Esophagus muscularis mucosa (tissue), 4 donors: ENCODE results near the gene TMEM88. TPM values are rescaled to one million over a fixed set of nuclear protein-coding genes. Genes with fewer than 3 reads are reported as not detected.
A peak's percentile ranks its signal among the peaks of the same experiment; 100 is the strongest.

ENCODE experiments used
- DNase-seq: peaks from one replicate; pipeline ENCODE4 v3.0.0-alpha.2; 2017; ENCODE audit errors: extremely low spot score
- H3K27ac ChIP-seq, 4 donors: fragments of 200-600 bp; sonication (generic); replicated peaks in 1 of 4; 1 replicate in 3 of 4; 2 replicates in 1 of 4; pipeline ENCODE4 v1.5.1; 2016 to 2019; ENCODE audit warnings: mild to moderate bottlenecking in 1 of 4
- H3K27me3 ChIP-seq, 4 donors: fragments of 200-600 bp; sonication (generic); one replicate each; pipeline versions ENCODE4 v1.5.1 to v1.6.0; 2016 to 2019
- H3K36me3 ChIP-seq, 4 donors: fragments of 200-600 bp; sonication (generic); one replicate each; pipeline ENCODE4 v1.5.1; 2016 to 2019
- H3K4me1 ChIP-seq, 4 donors: fragments of 200-600 bp; sonication (generic); one replicate each; pipeline ENCODE4 v1.5.1; 2016 to 2019
- H3K4me3 ChIP-seq, 4 donors: fragments of 200-600 bp; sonication (generic); 1 replicate in 2 of 4; 2 replicates in 2 of 4; pipeline ENCODE4 v1.5.1; 2016 to 2019; ENCODE audit warnings: mild to moderate bottlenecking in 4 of 4, moderate library complexity in 1 of 4
- H3K9me3 ChIP-seq, 4 donors: fragments of 200-600 bp; sonication (generic); 1 replicate in 3 of 4; 2 replicates in 1 of 4; pipeline ENCODE4 v1.5.1; 2016 to 2019
- EP300 ChIP-seq: sonication (generic); formaldehyde crosslinking; IDR thresholded peaks from one replicate; pipeline ENCODE4 v1.6.1; 2017; ENCODE audit warnings: antibody characterized with exemption
- POLR2A ChIP-seq: fragments of 450-650 bp; IDR thresholded peaks from one replicate; pipeline ENCODE4 v1.6.1; 2017; ENCODE audit warnings: antibody characterized with exemption, moderate library complexity, mild to moderate bottlenecking, low read depth
- POLR2AphosphoS5 ChIP-seq, 2 donors: sonication (generic); formaldehyde crosslinking; IDR thresholded peaks; one replicate each; pipeline ENCODE4 v1.6.1; 2017; ENCODE audit warnings: antibody characterized with exemption in 2 of 2
- WGBS: methylation state at CpG from one replicate; pipeline ENCODE4 v1.1.5; 2018; 5-methylcytosine and 5-hydroxymethylcytosine counted together
- intact Hi-C: fragments of 100-400 bp; cut with DNase I; formaldehyde crosslinking; loops from one replicate; pipeline ENCODE4 v1.15.1; 2023
- total RNA-seq, 4 donors: library from RNA; depleted of rRNA; stranded (reverse); fragments of >200 nt; gene quantifications; one replicate each; pipeline versions ENCODE4 v1.1.0 to v1.2.1, GENCODE V29; 2016
- TF ChIP-seq, protein P1 (sequence below), 3 experiments: fragments of 200-600 bp in 2 of 3; fragments of 450-650 bp in 1 of 3; sonication (generic) in 2 of 3; IDR thresholded peaks; one replicate each; pipeline ENCODE4 v1.5.1; 2017 to 2019; ENCODE audit warnings: antibody characterized with exemption in 3 of 3, mild to moderate bottlenecking in 2 of 3, moderate library complexity in 1 of 3

TMEM88 gene
- total RNA-seq, 4 donors from 2014 or later = 13.3 to 45.9 (median 42.5) TPM

DNA sequence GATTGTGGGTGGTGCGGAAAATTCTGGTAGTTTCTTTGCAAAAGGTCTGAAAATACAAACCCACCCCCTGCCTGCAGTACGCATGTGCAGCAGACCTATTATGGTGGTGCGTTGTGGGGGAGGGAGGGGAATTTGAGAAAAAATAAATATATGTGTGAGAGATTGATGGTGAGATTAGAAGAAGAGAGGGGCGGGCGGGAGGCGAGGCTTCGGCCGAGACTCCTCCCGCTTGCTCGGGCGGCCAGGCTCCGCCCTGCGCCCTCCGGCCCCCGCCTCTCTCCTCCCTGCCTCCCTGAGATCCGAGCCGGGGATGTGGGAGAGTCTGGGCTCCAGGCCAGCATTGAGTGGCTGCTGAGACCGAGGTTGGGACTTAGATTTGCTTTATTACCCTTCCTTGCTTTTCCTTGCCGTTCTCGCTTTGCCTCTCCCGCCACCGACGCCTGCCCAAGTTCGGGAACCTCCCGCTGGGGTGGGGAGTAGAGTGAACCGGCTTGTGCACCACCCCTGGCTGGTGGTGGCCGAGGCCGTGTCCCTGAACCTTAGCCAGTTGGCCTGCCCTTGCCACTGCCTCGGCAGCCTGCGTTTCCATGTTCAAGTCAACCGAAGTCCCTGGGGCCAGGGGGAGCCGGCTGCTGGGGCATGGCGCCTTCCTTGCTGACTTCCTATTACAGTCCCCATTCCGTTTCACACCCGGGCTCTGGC lies 32.8 kb downstream of the TMEM88 start:
- Histone ChIP-seq H3K36me3 (peaks cover 0 to 20% (median 11%) of the 10 kb centered on the region in 4 donors), H3K4me3 (peak overlapping the region; percentile 84 to 93 (median 90)), H3K27ac (peak overlapping the region; percentile 90 to 96 (median 94)), H3K4me1 (peaks cover 47 to 70% (median 66%) of the 10 kb centered on the region in 4 donors), H3K9me3 (no peaks in the 10 kb centered on the region), H3K27me3 (no peaks in the 10 kb centered on the region)
- intact Hi-C loops = no loop called here
- peak; percentile 97 for DNase-seq
- WGBS = 1% methylated on average over 27 of the region's 35 CpGs
- TF ChIP-seq POLR2AphosphoS5 (IDR thresholded peaks at IDR 0.05) (peak; percentile 67 to 82), POLR2A (no peak)
- TF ChIP-seq, protein P1, sequence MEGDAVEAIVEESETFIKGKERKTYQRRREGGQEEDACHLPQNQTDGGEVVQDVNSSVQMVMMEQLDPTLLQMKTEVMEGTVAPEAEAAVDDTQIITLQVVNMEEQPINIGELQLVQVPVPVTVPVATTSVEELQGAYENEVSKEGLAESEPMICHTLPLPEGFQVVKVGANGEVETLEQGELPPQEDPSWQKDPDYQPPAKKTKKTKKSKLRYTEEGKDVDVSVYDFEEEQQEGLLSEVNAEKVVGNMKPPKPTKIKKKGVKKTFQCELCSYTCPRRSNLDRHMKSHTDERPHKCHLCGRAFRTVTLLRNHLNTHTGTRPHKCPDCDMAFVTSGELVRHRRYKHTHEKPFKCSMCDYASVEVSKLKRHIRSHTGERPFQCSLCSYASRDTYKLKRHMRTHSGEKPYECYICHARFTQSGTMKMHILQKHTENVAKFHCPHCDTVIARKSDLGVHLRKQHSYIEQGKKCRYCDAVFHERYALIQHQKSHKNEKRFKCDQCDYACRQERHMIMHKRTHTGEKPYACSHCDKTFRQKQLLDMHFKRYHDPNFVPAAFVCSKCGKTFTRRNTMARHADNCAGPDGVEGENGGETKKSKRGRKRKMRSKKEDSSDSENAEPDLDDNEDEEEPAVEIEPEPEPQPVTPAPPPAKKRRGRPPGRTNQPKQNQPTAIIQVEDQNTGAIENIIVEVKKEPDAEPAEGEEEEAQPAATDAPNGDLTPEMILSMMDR (IDR thresholded peaks at IDR 0.05) = no peak

DNA sequence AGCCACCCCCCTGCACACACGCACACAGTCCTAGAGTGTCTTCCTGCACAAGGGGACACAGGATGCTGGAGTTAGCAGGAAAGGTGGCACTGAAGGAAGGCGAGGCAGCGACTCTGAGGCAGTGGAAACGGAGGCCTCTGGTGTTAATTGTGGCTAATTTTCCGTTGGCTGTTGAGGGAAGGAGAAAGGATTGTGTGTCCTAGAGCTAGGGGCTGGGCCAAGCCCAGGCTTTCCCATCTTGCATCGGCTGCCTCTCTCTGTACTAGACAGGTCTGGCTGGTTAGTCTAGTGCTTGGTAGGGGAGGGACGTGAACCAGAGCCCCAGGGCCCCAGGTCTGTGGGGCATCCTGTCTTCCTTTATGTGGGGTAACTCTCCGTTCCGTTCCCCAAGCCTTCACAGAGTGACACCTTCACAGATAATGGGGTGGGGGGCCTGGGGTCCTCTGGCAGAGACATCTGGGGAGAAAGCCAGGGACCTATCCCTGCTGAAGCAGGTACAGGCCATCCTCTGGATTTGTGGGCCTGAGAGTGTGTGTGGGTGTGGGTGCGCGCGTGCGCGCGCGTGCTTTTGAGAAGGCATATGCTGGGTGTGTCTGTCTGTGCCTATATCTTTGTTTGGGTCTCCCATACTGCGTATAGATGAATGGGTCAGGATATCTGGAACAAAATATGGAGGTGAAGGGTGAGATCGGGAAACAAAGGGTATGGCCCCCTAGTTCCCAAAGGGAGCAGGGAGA lies 33.5 kb downstream of the TMEM88 start, which contains the start of gene CHD3:
CHD3 (plus strand) TSS at position 606 of the 737 bp plus-strand sequence. CDS start 212 bp downstream, outside the sequence.
- Histone ChIP-seq H3K4me1 (peaks cover 47 to 67% (median 62%) of the 10 kb centered on the region in 4 donors), H3K27ac (peak within 1 kb of the TSS; percentile 90 to 96 (median 94)), H3K4me3 (peak within 1 kb of the TSS; percentile 84 to 93 (median 90)), H3K9me3 (no peaks in the 10 kb centered on the region), H3K36me3 (peaks cover 0 to 27% (median 14%) of the 10 kb centered on the region in 4 donors), H3K27me3 (no peaks in the 10 kb centered on the region)
- DNase-seq = no peak
- TF ChIP-seq POLR2AphosphoS5 (IDR thresholded peaks at IDR 0.05) = peak in 1 of 2 donors; percentile 11
- no peak for TF ChIP-seq EP300
- intact Hi-C loops = no loop called here
- 38% methylated on average over 18 of the region's 18 CpGs for WGBS

DNA sequence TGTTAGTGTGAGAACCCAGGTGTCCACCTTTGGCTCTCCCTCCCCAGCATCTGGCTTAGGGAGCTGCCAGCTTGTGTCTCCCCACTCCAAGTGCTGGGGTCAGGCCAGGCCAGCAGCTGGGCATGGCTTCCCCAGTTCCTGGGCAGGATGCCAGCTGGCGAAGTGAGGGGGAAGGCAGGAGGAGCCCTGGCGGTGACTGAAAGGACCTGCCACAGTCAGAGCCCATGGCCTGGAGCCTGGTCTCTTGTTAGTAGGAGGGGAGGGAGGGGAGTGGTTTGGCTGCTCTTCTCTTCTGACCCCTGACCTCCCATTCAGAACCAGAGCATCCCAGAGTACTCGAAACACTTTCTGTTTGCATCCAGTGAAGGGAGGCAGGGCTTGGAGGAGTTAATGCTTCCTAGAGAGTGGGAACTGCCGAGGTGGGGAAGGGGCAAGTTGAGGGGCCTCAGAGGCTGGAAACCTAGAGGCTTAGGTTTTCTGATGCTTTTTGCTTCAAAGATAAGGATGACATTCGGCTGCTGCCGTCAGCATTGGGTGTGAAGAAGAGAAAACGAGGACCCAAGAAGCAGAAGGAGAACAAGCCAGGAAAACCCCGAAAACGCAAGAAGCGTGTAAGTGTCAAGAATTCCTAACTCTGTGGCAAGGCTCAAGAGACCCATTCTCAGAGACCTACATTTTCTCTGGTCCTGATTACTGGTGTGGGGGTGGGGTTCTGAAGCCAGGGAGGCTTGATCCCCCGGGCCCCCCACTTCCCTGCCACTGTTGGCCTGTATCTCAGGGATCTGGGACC lies 34.5 kb downstream of the TMEM88 start:
- Histone ChIP-seq H3K4me3 (peak overlapping the region; percentile 27 to 93 (median 86)), H3K27ac (peak overlapping the region; percentile 90 to 96 (median 94)), H3K27me3 (no peaks in the 10 kb centered on the region), H3K36me3 (peaks cover 9 to 37% (median 24%) of the 10 kb centered on the region in 4 donors), H3K4me1 (peaks cover 44 to 58% (median 53%) of the 10 kb centered on the region in 4 donors), H3K9me3 (no peaks in the 10 kb centered on the region)
- WGBS = 13% methylated on average over 11 of the region's 11 CpGs
- intact Hi-C loops = no loop called here
- TF ChIP-seq POLR2AphosphoS5 (IDR thresholded peaks at IDR 0.05) = peak; percentile 92 to 99
- TF ChIP-seq, protein P1 (IDR thresholded peaks at IDR 0.05) = peak; percentile 23 to 68 (median 41)
- TF ChIP-seq POLR2A = no peak
- TF ChIP-seq EP300 = no peak
- peak; percentile 96 for DNase-seq

DNA sequence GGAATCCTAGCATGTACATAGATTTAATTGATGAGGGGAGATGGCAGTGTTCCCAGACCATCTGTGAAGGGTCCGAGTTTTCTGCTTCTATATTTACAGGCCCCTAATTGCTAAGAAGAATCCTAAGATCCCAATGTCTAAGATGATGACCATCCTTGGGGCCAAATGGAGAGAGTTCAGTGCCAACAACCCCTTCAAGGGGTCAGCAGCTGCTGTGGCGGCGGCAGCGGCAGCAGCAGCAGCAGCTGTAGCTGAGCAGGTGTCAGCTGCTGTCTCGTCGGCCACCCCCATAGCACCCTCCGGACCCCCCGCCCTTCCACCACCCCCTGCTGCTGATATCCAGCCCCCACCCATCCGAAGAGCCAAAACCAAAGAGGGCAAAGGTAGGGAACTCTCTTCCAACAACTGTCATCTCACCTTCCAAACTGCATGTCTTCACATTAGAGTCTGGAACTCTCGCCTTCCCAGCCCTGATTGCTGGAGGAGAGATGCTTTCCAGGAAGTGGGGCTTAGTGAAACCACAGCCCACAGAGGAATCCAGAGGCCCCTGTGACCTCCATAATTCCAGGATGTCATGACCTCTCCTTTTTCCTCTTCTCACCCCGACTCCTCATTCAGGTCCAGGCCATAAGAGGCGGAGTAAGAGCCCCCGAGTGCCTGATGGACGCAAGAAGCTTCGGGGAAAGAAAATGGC lies 38.5 kb downstream of the TMEM88 start:
- no peak overlapping the region for H3K27ac ChIP-seq
- H3K36me3 ChIP-seq = peaks cover 20 to 77% (median 53%) of the 10 kb centered on the region in 4 donors
- H3K9me3 ChIP-seq = no peaks in the 10 kb centered on the region
- intact Hi-C loops = loop anchor here (5.0 kb wide), 1 partner anchor 71 kb away; no protein-coding TSS in a partner anchor
- TF ChIP-seq, protein P1 (IDR thresholded peaks at IDR 0.05) = no peak
- TF ChIP-seq POLR2AphosphoS5 (IDR thresholded peaks at IDR 0.05) = no peak
- TF ChIP-seq EP300 = no peak
- TF ChIP-seq POLR2A = no peak
- H3K4me1 ChIP-seq = peaks cover 19 to 26% (median 22%) of the 10 kb centered on the region in 4 donors
- WGBS = 66% methylated on average over 12 of the region's 15 CpGs
- DNase-seq = no peak
- H3K27me3 ChIP-seq = no peaks in the 10 kb centered on the region
- H3K4me3 ChIP-seq = no peak overlapping the region
